Measurements from ENCODE around the gene PRKAG3.

DNA sequence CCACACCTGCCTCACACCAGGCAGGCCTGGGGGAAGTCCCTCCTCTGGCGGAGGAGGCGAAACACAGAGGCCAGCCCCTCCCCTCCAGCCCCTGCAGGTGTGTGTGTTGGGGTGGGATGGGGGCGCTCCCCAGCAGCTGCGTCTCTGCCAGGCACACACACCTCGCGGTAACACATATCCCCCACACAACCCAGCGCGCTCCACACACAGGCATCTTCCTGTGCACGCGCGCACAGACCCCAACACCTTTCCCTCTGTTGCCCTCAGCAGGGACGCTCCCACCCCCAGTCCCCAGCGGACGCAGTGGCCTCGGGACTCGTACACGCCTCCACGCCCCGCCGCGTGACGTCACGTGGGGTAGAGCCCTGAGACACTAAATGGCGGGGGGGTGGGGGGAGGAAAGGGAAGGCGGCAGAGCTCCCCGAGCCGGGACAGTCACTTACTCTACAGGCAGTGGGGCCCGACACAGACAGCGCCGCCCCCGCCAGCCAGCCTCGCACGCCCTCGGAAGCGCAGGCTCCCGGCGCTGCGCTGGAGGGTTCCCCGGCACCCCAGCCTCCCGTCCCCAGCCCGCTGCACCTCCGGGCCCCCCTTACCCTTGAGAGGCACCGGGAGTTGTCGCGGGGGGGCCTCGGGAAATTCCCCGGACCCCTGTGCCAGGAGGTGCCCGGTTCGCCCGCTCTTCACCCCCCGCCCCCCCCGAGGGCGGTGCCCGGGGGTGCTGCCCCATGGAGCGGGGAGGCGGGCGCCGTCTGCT, 48.7 kb upstream of the PRKAG3 start, which contains the start of gene WNT10A:
- TF ChIP-seq EZH2 (IDR thresholded peaks at IDR 0.05; ENCODE audit: borderline replicate concordance, low read depth, low read length, severe bottlenecking) = peak; percentile 92
- TF ChIP-seq, protein P1, sequence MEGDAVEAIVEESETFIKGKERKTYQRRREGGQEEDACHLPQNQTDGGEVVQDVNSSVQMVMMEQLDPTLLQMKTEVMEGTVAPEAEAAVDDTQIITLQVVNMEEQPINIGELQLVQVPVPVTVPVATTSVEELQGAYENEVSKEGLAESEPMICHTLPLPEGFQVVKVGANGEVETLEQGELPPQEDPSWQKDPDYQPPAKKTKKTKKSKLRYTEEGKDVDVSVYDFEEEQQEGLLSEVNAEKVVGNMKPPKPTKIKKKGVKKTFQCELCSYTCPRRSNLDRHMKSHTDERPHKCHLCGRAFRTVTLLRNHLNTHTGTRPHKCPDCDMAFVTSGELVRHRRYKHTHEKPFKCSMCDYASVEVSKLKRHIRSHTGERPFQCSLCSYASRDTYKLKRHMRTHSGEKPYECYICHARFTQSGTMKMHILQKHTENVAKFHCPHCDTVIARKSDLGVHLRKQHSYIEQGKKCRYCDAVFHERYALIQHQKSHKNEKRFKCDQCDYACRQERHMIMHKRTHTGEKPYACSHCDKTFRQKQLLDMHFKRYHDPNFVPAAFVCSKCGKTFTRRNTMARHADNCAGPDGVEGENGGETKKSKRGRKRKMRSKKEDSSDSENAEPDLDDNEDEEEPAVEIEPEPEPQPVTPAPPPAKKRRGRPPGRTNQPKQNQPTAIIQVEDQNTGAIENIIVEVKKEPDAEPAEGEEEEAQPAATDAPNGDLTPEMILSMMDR (IDR thresholded peaks at IDR 0.05; ENCODE audit: extremely low read depth in 1 of 2, insufficient read depth in 1 of 2, low read depth in 1 of 2, low read length in 2 of 2) = no peak

All from endothelial cell of umbilical vein (primary cell).